Muscle layer of duodenum (tissue), 2 donors: ENCODE data around the gene KIF13A.
A peak's percentile ranks its signal among the peaks of the same experiment; 100 is the strongest.
"Not testable (repeated sequence)": the region's sequence is repeated elsewhere in the genome, so short reads cannot be mapped to it uniquely, and the experiment has no call there.

Experiments
- H3K27ac ChIP-seq: one replicate; pipeline ENCODE4 v1.7.0; 2013; ENCODE audit warnings: mild to moderate bottlenecking, low read length
- H3K27me3 ChIP-seq: one replicate; pipeline ENCODE4 v1.7.0; 2013; ENCODE audit warnings: low read depth, mild to moderate bottlenecking, control low read depth, low read length
- H3K36me3 ChIP-seq, 2 donors: one replicate each; pipeline ENCODE4 v1.7.0; 2013; ENCODE audit warnings: low read length in 2 of 2, control low read depth in 1 of 2, mild to moderate bottlenecking in 1 of 2; ENCODE audit not compliant: insufficient read depth in 2 of 2, control insufficient read depth in 1 of 2
- H3K4me1 ChIP-seq, 2 donors: one replicate each; pipeline ENCODE4 v1.7.0; 2013; ENCODE audit warnings: low read length in 2 of 2, mild to moderate bottlenecking in 2 of 2, control low read depth in 1 of 2, moderate library complexity in 1 of 2; ENCODE audit not compliant: insufficient read depth in 2 of 2, control insufficient read depth in 1 of 2
- H3K4me3 ChIP-seq, 2 donors: one replicate each; pipeline ENCODE4 v1.7.0; 2013; ENCODE audit warnings: low read length in 2 of 2, low read depth in 1 of 2, mild to moderate bottlenecking in 1 of 2
- H3K9me3 ChIP-seq, 2 donors: one replicate each; pipeline ENCODE4 v1.7.0; 2013; ENCODE audit warnings: low read length in 2 of 2, control low read depth in 1 of 2, mild to moderate bottlenecking in 1 of 2; ENCODE audit not compliant: control insufficient read depth in 1 of 2
- donor health status: healthy.

Gene KIF13A

GRCh38 chr6:18021166-18021850 lies 33.9 kb upstream of the KIF13A start:
- H3K36me3 ChIP-seq: no peaks in the 10 kb centered on the region
- H3K4me1 ChIP-seq: peaks cover 0 to 5% of the 10 kb centered on the region in 2 donors
- no peaks in the 10 kb centered on the region for H3K27me3 ChIP-seq
- H3K9me3 ChIP-seq: no peaks in the 10 kb centered on the region
- H3K27ac ChIP-seq: no peak overlapping the region
- H3K4me3 ChIP-seq: no peak overlapping the region

- H3K36me3 ChIP-seq, H3K4me3 ChIP-seq, H3K27ac ChIP-seq, H3K27me3 ChIP-seq, H3K4me1 ChIP-seq, H3K9me3 ChIP-seq: not testable (repeated sequence)
Observed at GRCh38 chr6:18020545-18020944, 33.1 kb upstream of the KIF13A start.

GRCh38 chr6:18019539-18020534 lies 32.4 kb upstream of the KIF13A start:
- H3K27ac ChIP-seq: no peak overlapping the region
- H3K4me3 ChIP-seq: peak overlapping the region in 1 of 2 donors; percentile 44
- peaks cover 0 to 5% of the 10 kb centered on the region in 2 donors for H3K4me1 ChIP-seq
- no peaks in the 10 kb centered on the region for H3K36me3 ChIP-seq
- no peaks in the 10 kb centered on the region for H3K9me3 ChIP-seq
- no peaks in the 10 kb centered on the region for H3K27me3 ChIP-seq

- H3K4me3 ChIP-seq, H3K9me3 ChIP-seq, H3K27me3 ChIP-seq, H3K4me1 ChIP-seq, H3K36me3 ChIP-seq, H3K27ac ChIP-seq: not testable (repeated sequence)
Observed at GRCh38 chr6:18019133-18019532, 31.7 kb upstream of the KIF13A start.

GRCh38 chr6:18016698-18017097 lies 29.3 kb upstream of the KIF13A start:
- H3K4me3 ChIP-seq: no peak overlapping the region
- H3K27ac ChIP-seq: no peak overlapping the region
- no peaks in the 10 kb centered on the region for H3K9me3 ChIP-seq
- H3K36me3 ChIP-seq: no peaks in the 10 kb centered on the region
- no peaks in the 10 kb centered on the region for H3K4me1 ChIP-seq
- H3K27me3 ChIP-seq: no peaks in the 10 kb centered on the region

GRCh38 chr6:18016133-18016532 lies 28.7 kb upstream of the KIF13A start:
- Histone ChIP-seq H3K36me3 (no peaks in the 10 kb centered on the region), H3K27ac (no peak overlapping the region), H3K4me3 (no peak overlapping the region), H3K4me1 (no peaks in the 10 kb centered on the region), H3K9me3 (no peaks in the 10 kb centered on the region), H3K27me3 (no peaks in the 10 kb centered on the region)

- H3K36me3 ChIP-seq: no peaks in the 10 kb centered on the region
- H3K4me1 ChIP-seq: no peaks in the 10 kb centered on the region
- no peaks in the 10 kb centered on the region for H3K9me3 ChIP-seq
- H3K27ac ChIP-seq: no peak overlapping the region
- no peaks in the 10 kb centered on the region for H3K27me3 ChIP-seq
- no peak overlapping the region for H3K4me3 ChIP-seq
Observed at GRCh38 chr6:18011287-18011686, 23.9 kb upstream of the KIF13A start.

GRCh38 chr6:18010540-18010939 lies 23.1 kb upstream of the KIF13A start:
- H3K36me3 ChIP-seq, H3K9me3 ChIP-seq: not testable (repeated sequence)

GRCh38 chr6:18004256-18004985 lies 17.0 kb upstream of the KIF13A start:
- H3K4me3 ChIP-seq: no peak overlapping the region
- no peak overlapping the region for H3K27ac ChIP-seq

More at GRCh38 chr6:18010540-18010939, 23.1 kb upstream of the KIF13A start:
- H3K4me1 ChIP-seq, H3K4me3 ChIP-seq, H3K27ac ChIP-seq, H3K27me3 ChIP-seq: not testable (repeated sequence)

GRCh38 chr6:17999425-17999824 lies 12.0 kb upstream of the KIF13A start:
- Histone ChIP-seq H3K36me3 (no peaks in the 10 kb centered on the region), H3K9me3 (no peaks in the 10 kb centered on the region), H3K4me1 (no peaks in the 10 kb centered on the region), H3K27ac (no peak overlapping the region), H3K4me3 (no peak overlapping the region), H3K27me3 (peaks cover 5% of the 10 kb centered on the region)

More at GRCh38 chr6:18004256-18004985, 17.0 kb upstream of the KIF13A start:
- peaks cover 5% of the 10 kb centered on the region for H3K27me3 ChIP-seq
- peaks cover 0 to 4% of the 10 kb centered on the region in 2 donors for H3K4me1 ChIP-seq
- H3K36me3 ChIP-seq: no peaks in the 10 kb centered on the region
- H3K9me3 ChIP-seq: no peaks in the 10 kb centered on the region

- Histone ChIP-seq H3K27ac (no peak overlapping the region), H3K9me3 (no peaks in the 10 kb centered on the region), H3K27me3 (peaks cover 5% of the 10 kb centered on the region), H3K4me1 (no peaks in the 10 kb centered on the region), H3K36me3 (no peaks in the 10 kb centered on the region), H3K4me3 (no peak overlapping the region)
Observed at GRCh38 chr6:17998442-17998841, 11.0 kb upstream of the KIF13A start.
